Vagina (tissue), 2 donors: Measurements from ENCODE around the gene FAM83B.

Source experiments
- CTCF ChIP-seq, 3 experiments: fragments of 450-650 bp in 2 of 3; fragments of 200-600 bp in 1 of 3; sonication (generic) in 1 of 3; IDR thresholded peaks; one replicate each; pipeline ENCODE4 v1.5.1; 2017 to 2019; ENCODE audit warnings: antibody characterized with exemption in 3 of 3, mild to moderate bottlenecking in 2 of 3, moderate library complexity in 2 of 3
- POLR2A ChIP-seq, 2 donors: fragments of 450-650 bp; IDR thresholded peaks; one replicate each; pipeline ENCODE4 v1.6.1; 2017; ENCODE audit warnings: antibody characterized with exemption in 2 of 2, mild to moderate bottlenecking in 2 of 2, moderate library complexity in 2 of 2

GRCh38 chr6:54921891-54922290 lies 75.3 kb downstream of the FAM83B start:
- TF ChIP-seq CTCF (IDR thresholded peaks at IDR 0.05) (no peak), POLR2A (IDR thresholded peaks at IDR 0.05) (no peak)
